GM18505 (cell line): ENCODE data around the gene FTCD.

Experiments used
- ATAC-seq: cut with Tn5 transposase; IDR thresholded peaks from one replicate; pipeline ENCODE4 v1.9.1; 2021; ENCODE audit not compliant: unreplicated experiment
- POLR2A ChIP-seq: IDR thresholded peaks from 4 replicates; pipeline ENCODE4 v1.6.1; 2011; ENCODE audit warnings: borderline replicate concordance; ENCODE audit not compliant: insufficient read depth, insufficient read length; ENCODE audit errors: extremely low read depth

The FTCD gene

DNA sequence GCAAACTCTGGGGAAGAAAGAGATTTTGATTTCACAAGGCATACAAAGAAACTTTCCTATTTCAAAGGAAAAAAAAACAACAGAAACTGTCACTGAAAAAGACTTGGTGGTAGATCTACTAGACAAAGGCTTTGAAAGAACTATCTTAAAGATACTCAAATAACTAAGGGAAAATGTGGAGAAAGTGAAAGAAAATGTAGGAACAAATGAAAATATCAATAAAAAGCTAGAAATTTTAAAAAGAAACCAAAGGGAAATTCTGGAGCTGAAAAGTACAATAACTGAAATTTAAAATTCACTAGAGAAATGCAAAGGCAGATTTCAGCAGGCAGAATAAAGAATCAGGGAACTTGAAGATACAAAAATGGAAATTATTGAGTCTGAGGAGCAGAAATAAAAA lies 51.3 kb downstream of the FTCD start:
- ATAC-seq = no peak
- TF ChIP-seq POLR2A = no peak

DNA sequence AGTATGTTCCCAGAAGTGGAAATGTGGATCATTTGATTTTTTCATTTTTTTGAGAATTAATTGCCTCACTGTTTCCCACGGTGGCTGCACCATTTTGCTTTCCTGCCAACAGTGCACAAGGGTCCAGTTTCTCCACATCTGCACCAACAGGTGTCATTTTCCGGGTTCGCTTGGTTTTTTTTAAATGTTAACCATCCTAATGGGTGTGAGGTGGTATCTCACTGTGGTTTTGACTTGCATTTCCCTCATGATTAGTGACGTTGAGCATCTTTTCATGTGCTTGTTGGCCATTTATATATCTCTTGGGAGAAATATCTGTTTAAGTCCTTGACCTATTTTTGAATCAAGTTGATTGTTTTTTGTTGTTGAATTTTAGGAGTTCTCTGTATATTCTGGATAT lies 54.5 kb downstream of the FTCD start:
- ATAC-seq = no peak
- no peak for TF ChIP-seq POLR2A

DNA sequence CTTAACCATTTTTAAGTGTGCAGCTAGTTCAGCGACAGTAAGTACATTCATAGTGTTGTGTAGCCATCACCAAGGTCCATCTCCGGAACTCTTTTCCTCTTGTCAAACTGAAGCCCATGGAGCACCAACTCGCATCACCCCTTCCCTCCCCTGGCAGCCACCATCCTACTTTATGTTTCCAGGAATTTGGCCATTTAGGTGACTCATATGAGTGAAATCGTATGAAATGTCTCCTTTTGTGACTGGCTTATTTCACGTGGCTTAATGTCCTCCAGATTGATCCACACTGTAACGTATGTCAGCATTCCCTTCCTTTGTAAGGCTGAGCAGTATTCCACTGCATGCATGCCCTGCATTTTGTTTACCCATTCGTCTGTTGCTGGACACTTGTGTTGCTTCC lies 55.0 kb downstream of the FTCD start:
- ATAC-seq = no peak
- no peak for TF ChIP-seq POLR2A

DNA sequence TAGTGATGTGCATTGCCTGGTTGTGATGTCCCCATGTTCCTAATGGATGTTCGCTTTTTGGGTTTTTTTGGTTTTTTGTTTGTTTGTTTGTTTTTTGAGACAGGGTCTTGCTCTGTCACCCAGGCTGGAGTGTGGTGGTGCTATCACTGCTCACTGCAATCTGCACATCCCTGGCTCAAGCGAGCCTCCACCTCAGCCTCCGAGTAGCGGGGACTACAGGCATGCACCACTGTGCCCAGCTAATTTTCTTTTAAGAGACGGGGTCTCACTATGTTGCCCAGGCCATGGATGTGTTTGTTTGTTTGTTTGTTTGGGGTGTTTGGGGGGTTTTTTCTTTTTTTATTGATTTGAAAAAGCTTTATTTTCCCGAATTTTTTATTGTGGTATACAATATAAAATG lies 55.4 kb downstream of the FTCD start:
- no peak for TF ChIP-seq POLR2A
- ATAC-seq = no peak

DNA sequence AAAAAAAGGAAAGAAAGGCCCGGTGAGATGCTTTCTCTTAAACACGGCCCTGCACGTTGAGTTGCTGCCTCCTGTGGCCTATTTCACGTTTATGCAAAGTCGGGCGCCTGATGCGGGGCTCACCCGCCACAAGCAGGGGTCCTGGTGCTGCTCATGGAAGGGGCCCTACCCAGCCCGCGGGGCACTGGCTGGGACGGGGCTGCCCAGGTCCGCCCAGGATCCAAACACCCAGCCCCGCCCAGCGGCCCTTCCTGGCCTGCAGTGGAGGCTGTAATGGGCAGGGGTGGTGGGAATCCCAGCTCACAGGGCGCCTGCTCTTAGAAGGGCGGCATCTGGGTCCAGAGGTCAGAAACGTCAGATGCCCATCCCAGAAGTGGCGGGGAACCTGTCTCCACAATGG lies 55.9 kb downstream of the FTCD start:
- no peak for ATAC-seq
- no peak for TF ChIP-seq POLR2A

DNA sequence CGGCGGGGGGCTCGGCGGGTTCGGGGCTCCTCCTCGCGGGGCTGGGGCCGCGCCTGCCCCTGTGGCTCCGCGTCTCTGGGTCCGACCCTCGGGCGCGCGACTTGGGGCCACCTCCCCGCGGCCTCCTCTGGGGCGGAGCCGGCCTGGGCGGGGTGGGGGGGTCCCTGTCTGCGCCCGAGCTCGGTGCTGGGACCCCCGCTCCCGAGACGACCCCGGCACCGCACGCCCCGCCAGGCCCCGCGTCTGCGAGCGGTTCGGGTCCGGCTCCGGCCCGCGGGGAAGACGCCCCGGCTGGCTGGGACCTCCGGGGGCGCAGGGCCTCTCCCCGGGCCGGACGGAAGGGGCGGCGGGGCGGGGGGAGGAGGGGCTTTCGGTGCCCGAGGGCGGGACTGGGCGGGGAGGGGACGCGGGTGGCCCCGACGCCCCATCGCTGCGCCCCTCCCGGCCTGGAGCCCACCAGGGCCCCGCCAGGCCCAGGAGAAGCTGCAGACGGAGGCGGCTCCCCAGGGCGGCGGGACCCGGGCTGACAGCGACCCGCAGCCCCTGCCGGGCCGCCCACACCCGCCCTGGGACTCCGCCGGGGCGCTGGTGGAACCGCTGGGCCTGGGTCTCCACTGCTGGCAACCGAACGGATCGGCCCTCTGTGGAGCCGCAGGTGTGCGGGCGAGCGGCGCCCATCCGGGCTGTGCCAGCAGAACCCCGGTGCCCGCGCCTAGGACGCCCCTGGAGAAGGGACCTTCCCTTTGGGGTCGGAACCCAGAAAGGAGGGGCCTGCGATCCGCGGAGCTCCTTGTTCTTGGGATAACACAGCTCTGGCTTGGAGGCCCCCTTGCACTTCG lies 56.9 kb downstream of the FTCD start:
- no peak for ATAC-seq
- no peak for TF ChIP-seq POLR2A

DNA sequence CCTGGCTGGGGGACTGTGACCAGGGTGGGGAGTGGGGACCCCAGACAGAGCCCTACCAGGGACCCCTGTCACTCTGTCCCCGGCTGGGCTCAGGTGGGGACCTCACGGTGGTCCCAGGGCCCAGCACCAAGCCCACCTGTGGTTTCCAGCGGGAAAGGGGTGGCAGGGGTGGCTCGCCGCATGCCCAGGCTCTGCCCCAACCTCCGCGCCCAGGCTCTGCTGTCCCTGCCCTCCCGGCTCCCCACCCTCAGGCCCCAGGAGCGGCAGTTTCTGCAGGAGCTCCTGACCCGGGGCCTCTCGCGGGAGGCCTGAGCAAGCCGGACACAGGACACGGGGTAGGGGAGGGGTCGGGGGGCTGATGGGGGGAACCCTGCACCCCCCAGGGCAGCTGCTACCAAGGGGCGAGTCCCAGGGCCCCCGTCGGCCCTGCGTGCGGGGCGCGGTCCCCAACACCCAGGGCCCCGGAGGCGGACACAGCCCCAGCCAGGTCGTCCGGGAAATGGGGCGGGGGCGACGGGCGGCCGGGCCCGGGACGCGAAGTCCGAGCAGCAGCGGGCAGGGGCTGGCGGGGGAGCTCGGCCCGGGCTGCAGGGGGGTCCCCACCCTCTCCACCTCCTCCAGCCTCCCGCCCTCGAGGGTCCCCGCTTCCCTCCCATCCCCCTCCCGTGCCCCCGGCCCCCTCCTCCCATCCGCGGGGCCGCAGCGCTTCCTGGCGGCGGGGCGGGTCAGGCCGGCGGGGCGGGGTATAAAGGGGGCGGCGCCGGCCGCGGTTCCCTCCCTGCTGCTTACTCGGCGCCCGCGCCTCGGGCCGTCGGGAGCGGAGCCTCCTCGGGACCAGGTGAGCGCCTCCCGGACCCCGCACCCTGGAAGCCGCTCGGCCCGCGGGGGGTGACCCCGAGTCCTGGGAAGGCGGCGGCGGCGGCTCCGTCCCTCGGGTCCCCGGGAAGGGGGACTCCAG lies 57.8 kb downstream of the FTCD start, which contains the start of gene COL6A2:
Gene COL6A2 (plus strand): TSS at position 777 of the 958 bp plus-strand sequence.
- no peak for TF ChIP-seq POLR2A

DNA sequence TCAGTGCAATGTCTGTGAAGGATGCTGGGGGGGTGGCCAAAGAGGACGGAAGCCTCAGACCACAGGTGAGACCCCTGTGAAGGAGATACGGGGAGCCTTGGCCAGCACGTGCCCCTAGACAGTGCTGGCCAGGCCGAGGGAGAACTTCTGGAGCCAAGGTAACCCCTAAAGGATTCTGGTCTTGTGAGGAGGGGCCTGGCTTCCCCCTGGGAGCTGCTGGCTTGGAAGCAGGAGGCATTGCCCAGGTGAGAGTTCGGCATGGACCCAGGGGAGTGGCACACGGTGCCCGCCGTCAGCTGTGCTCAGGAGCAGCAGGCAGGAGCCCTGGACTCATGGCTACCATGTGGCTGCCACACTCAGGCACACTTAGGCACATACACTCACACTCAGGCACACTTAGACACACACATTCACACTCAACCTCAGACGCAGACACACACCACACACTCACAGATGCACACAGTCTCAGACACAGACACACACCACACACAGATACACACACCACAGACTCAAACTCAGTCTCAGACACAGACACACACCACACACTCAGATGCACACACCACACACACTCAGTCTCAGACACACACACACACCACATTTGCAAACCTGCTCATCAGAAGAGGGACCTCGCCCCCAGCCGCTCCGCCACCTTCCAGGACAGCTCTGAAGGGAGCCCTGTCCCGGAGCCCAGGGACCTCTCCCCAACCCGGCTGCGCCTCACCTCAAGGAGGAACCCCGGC lies 58.6 kb downstream of the FTCD start:
- no peak for ATAC-seq
- TF ChIP-seq POLR2A = no peak

More for the DNA sequence above, 57.8 kb downstream of the FTCD start, which contains the start of gene COL6A2:
- ATAC-seq = no peak

DNA sequence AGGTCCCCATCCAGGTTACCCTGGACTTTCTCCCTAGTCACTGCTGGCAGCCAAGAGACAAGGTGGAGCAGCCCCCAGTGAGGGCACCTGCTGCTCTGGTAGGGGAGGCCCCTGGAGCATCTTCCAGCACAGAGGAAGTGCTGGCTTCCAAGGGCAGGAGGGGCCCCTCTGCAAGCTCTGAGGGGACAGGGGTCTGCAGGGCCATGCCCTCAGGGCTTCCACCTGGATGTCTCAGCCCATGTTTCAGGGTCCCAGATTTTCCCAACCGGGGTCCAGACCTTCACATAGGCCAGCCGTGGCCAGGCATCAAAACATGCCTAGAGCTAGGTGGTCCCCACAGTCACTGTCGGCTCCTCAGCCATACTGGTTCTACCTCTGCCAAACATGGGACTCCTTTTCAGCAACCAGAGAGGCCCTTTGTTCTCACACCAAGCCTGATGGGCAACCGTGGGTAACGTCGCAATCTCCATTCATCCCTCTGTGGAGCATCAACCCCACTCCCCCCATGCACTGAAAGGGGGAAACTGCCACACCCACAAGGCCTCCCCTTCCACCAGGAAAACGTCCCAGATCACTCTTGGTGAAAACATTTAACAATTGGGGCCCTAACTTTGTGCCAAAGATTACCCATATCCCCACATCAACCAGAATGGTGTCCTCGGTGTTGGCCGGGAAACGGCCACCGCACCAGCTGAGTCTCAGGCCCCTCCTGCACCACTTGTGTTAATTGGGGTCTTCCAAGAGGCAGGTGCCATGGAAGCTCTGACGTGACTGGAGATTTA lies 59.4 kb downstream of the FTCD start:
- no peak for TF ChIP-seq POLR2A
- no peak for ATAC-seq

DNA sequence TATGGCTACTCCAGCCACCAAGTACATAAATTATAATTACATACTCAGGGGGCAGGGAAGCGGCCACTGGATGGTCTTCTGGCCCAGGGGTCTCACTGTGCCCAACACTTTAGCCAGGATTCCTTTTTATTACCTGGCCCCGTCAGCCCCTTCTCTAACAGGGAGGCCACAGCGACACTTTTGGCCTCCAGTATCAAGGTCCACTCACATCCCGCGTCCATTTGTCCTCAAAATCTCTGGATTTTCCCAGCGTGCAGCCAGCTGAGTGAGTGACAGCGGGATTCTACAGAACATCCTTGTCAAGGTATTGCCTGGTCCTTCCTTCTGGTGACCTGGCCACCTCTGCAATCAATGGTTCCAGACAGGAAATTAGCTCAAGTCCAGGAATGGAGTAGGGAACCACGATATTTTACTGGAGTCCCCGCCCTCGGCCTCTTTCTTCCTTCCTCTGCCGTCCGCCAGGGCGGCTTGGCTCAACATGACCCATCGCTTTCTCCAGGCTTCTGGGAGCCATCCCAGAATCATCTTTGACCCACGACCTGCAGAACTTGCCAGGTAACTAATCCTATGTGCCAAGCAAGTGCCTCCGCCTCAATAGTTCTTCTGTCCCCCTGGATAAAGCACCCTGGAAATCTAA lies 60.2 kb downstream of the FTCD start:
- TF ChIP-seq POLR2A = no peak
- no peak for ATAC-seq

DNA sequence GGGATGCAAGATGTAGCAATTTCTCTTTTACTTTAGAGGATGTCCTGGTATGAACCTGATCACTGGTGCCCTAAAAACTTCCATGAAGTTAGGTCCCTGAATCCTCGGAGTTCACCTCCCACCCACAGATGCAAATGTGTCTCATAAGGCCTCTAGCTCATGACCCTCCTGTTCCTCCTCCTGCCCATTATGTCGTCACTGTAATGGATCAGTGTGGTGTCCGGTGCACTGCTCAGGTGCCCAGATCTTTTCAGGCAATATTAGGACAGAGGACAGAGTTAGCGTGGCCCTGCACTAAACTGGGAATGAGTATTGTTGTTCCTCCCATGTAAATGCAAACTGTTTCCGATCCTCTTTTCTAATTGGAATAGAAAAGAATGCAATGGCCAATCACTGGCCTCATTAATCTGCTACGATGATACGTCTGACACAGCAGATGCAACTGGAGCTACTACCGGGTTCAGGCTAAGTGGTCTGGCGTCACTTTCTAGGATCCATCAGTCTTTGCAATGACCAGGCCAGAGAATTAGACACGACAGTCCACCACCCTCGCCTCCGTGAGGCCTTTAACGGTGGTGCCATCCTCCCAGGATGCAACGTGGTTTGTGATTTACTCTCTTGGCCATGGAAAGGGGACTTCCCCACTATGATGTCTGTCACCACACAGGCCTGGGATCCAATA lies 60.8 kb downstream of the FTCD start:
- no peak for TF ChIP-seq POLR2A
- no peak for ATAC-seq
